Measurements from ENCODE around the gene IL26.
"Not testable (repeated sequence)": the region's sequence is repeated elsewhere in the genome, so short reads cannot be mapped to it uniquely, and the experiment has no call there.

The IL26 gene

GRCh38 chr12:68224613-68225285, 861 bp downstream of the IL26 start:
- no peak overlapping the region for H3K27ac ChIP-seq (ENCODE audit: low read length)
- H3K4me1 ChIP-seq (ENCODE audit: control insufficient read depth in 1 of 2, insufficient read depth in 2 of 2, low read length in 2 of 2) = peaks cover 0 to 15% of the 10 kb centered on the region in 2 donors

GRCh38 chr12:68223067-68223747, 2.4 kb downstream of the IL26 start:
- Histone ChIP-seq H3K27me3 (ENCODE audit: low read depth, low read length) (no peaks in the 10 kb centered on the region), H3K9me3 (ENCODE audit: control insufficient read depth in 1 of 2, low read length in 2 of 2) (no peaks in the 10 kb centered on the region), H3K36me3 (ENCODE audit: control insufficient read depth in 1 of 2, insufficient read depth in 2 of 2, low read length in 2 of 2) (no peaks in the 10 kb centered on the region), H3K27ac (ENCODE audit: low read length) (no peak overlapping the region), H3K4me1 (ENCODE audit: control insufficient read depth in 1 of 2, insufficient read depth in 2 of 2, low read length in 2 of 2) (peaks cover 0 to 15% of the 10 kb centered on the region in 2 donors), H3K4me3 (ENCODE audit: low read depth in 1 of 2, low read length in 2 of 2) (peak overlapping the region in 1 of 2 donors; percentile 47)

More at GRCh38 chr12:68224613-68225285, 861 bp downstream of the IL26 start:
- Histone ChIP-seq H3K36me3 (ENCODE audit: control insufficient read depth in 1 of 2, insufficient read depth in 2 of 2, low read length in 2 of 2) (no peaks in the 10 kb centered on the region), H3K27me3 (ENCODE audit: low read depth, low read length) (no peaks in the 10 kb centered on the region), H3K4me3 (ENCODE audit: low read depth in 1 of 2, low read length in 2 of 2) (no peak overlapping the region), H3K9me3 (ENCODE audit: control insufficient read depth in 1 of 2, low read length in 2 of 2) (no peaks in the 10 kb centered on the region)

GRCh38 chr12:68222326-68222725, 3.3 kb downstream of the IL26 start:
- H3K9me3 ChIP-seq (ENCODE audit: control insufficient read depth in 1 of 2, low read length in 2 of 2) = no peaks in the 10 kb centered on the region
- H3K4me3 ChIP-seq (ENCODE audit: low read depth in 1 of 2, low read length in 2 of 2) = peak overlapping the region in 1 of 2 donors; percentile 47
- no peaks in the 10 kb centered on the region for H3K27me3 ChIP-seq (ENCODE audit: low read depth, low read length)
- no peaks in the 10 kb centered on the region for H3K36me3 ChIP-seq (ENCODE audit: control insufficient read depth in 1 of 2, insufficient read depth in 2 of 2, low read length in 2 of 2)
- peaks cover 0 to 15% of the 10 kb centered on the region in 2 donors for H3K4me1 ChIP-seq (ENCODE audit: control insufficient read depth in 1 of 2, insufficient read depth in 2 of 2, low read length in 2 of 2)
- no peak overlapping the region for H3K27ac ChIP-seq (ENCODE audit: low read length)

- H3K27ac ChIP-seq (ENCODE audit: low read length) = no peak overlapping the region
- H3K27me3 ChIP-seq (ENCODE audit: low read depth, low read length) = no peaks in the 10 kb centered on the region
- peaks cover 0 to 15% of the 10 kb centered on the region in 2 donors for H3K4me1 ChIP-seq (ENCODE audit: control insufficient read depth in 1 of 2, insufficient read depth in 2 of 2, low read length in 2 of 2)
- H3K36me3 ChIP-seq (ENCODE audit: control insufficient read depth in 1 of 2, insufficient read depth in 2 of 2, low read length in 2 of 2) = no peaks in the 10 kb centered on the region
- no peaks in the 10 kb centered on the region for H3K9me3 ChIP-seq (ENCODE audit: control insufficient read depth in 1 of 2, low read length in 2 of 2)
- no peak overlapping the region for H3K4me3 ChIP-seq (ENCODE audit: low read depth in 1 of 2, low read length in 2 of 2)
These were observed 4.1 kb downstream of the IL26 start for GRCh38 chr12:68221497-68221896.

GRCh38 chr12:68210875-68211274, 14.7 kb downstream of the IL26 start:
- Histone ChIP-seq H3K36me3 (ENCODE audit: control insufficient read depth in 1 of 2, insufficient read depth in 2 of 2, low read length in 2 of 2) (no peaks in the 10 kb centered on the region), H3K27me3 (ENCODE audit: low read depth, low read length) (no peaks in the 10 kb centered on the region), H3K4me3 (ENCODE audit: low read depth in 1 of 2, low read length in 2 of 2) (no peak overlapping the region), H3K27ac (ENCODE audit: low read length) (no peak overlapping the region), H3K4me1 (ENCODE audit: control insufficient read depth in 1 of 2, insufficient read depth in 2 of 2, low read length in 2 of 2) (no peaks in the 10 kb centered on the region), H3K9me3 (ENCODE audit: control insufficient read depth in 1 of 2, low read length in 2 of 2) (no peaks in the 10 kb centered on the region)

- not testable (repeated sequence) for H3K36me3 ChIP-seq (ENCODE audit: control insufficient read depth in 1 of 2, insufficient read depth in 2 of 2, low read length in 2 of 2); H3K27me3 ChIP-seq (ENCODE audit: low read depth, low read length); H3K27ac ChIP-seq (ENCODE audit: low read length); H3K4me3 ChIP-seq (ENCODE audit: low read depth in 1 of 2, low read length in 2 of 2); H3K4me1 ChIP-seq (ENCODE audit: control insufficient read depth in 1 of 2, insufficient read depth in 2 of 2, low read length in 2 of 2); H3K9me3 ChIP-seq (ENCODE audit: control insufficient read depth in 1 of 2, low read length in 2 of 2)
These were observed 16.4 kb downstream of the IL26 start for GRCh38 chr12:68209048-68209728.

- Histone ChIP-seq H3K36me3 (ENCODE audit: control insufficient read depth in 1 of 2, insufficient read depth in 2 of 2, low read length in 2 of 2) (no peaks in the 10 kb centered on the region), H3K27ac (ENCODE audit: low read length) (no peak overlapping the region), H3K27me3 (ENCODE audit: low read depth, low read length) (no peaks in the 10 kb centered on the region), H3K4me3 (ENCODE audit: low read depth in 1 of 2, low read length in 2 of 2) (no peak overlapping the region), H3K9me3 (ENCODE audit: control insufficient read depth in 1 of 2, low read length in 2 of 2) (no peaks in the 10 kb centered on the region), H3K4me1 (ENCODE audit: control insufficient read depth in 1 of 2, insufficient read depth in 2 of 2, low read length in 2 of 2) (no peaks in the 10 kb centered on the region)
These were observed 18.3 kb downstream of the IL26 start for GRCh38 chr12:68207276-68207675.

- Histone ChIP-seq H3K27me3 (ENCODE audit: low read depth, low read length) (no peaks in the 10 kb centered on the region), H3K27ac (ENCODE audit: low read length) (no peak overlapping the region), H3K4me3 (ENCODE audit: low read depth in 1 of 2, low read length in 2 of 2) (no peak overlapping the region), H3K9me3 (ENCODE audit: control insufficient read depth in 1 of 2, low read length in 2 of 2) (no peaks in the 10 kb centered on the region), H3K4me1 (ENCODE audit: control insufficient read depth in 1 of 2, insufficient read depth in 2 of 2, low read length in 2 of 2) (no peaks in the 10 kb centered on the region), H3K36me3 (ENCODE audit: control insufficient read depth in 1 of 2, insufficient read depth in 2 of 2, low read length in 2 of 2) (no peaks in the 10 kb centered on the region)
These were observed 19.2 kb downstream of the IL26 start for GRCh38 chr12:68206446-68206845.

GRCh38 chr12:68203460-68203875, 22.1 kb downstream of the IL26 start:
- H3K27me3 ChIP-seq (ENCODE audit: low read depth, low read length) = no peaks in the 10 kb centered on the region
- H3K36me3 ChIP-seq (ENCODE audit: control insufficient read depth in 1 of 2, insufficient read depth in 2 of 2, low read length in 2 of 2) = no peaks in the 10 kb centered on the region
- no peak overlapping the region for H3K4me3 ChIP-seq (ENCODE audit: low read depth in 1 of 2, low read length in 2 of 2)
- H3K27ac ChIP-seq (ENCODE audit: low read length) = no peak overlapping the region
- H3K4me1 ChIP-seq (ENCODE audit: control insufficient read depth in 1 of 2, insufficient read depth in 2 of 2, low read length in 2 of 2) = no peaks in the 10 kb centered on the region
- H3K9me3 ChIP-seq (ENCODE audit: control insufficient read depth in 1 of 2, low read length in 2 of 2) = no peaks in the 10 kb centered on the region

GRCh38 chr12:68200854-68201253, 24.8 kb downstream of the IL26 start:
- Histone ChIP-seq H3K9me3 (ENCODE audit: control insufficient read depth in 1 of 2, low read length in 2 of 2) (no peaks in the 10 kb centered on the region), H3K27ac (ENCODE audit: low read length) (no peak overlapping the region), H3K4me3 (ENCODE audit: low read depth in 1 of 2, low read length in 2 of 2) (no peak overlapping the region), H3K36me3 (ENCODE audit: control insufficient read depth in 1 of 2, insufficient read depth in 2 of 2, low read length in 2 of 2) (no peaks in the 10 kb centered on the region), H3K4me1 (ENCODE audit: control insufficient read depth in 1 of 2, insufficient read depth in 2 of 2, low read length in 2 of 2) (no peaks in the 10 kb centered on the region), H3K27me3 (ENCODE audit: low read depth, low read length) (no peaks in the 10 kb centered on the region)

GRCh38 chr12:68199127-68199526, 26.5 kb downstream of the IL26 start:
- no peaks in the 10 kb centered on the region for H3K9me3 ChIP-seq (ENCODE audit: control insufficient read depth in 1 of 2, low read length in 2 of 2)
- no peak overlapping the region for H3K27ac ChIP-seq (ENCODE audit: low read length)
- H3K4me3 ChIP-seq (ENCODE audit: low read depth in 1 of 2, low read length in 2 of 2) = no peak overlapping the region
- no peaks in the 10 kb centered on the region for H3K4me1 ChIP-seq (ENCODE audit: control insufficient read depth in 1 of 2, insufficient read depth in 2 of 2, low read length in 2 of 2)
- H3K27me3 ChIP-seq (ENCODE audit: low read depth, low read length) = no peaks in the 10 kb centered on the region
- H3K36me3 ChIP-seq (ENCODE audit: control insufficient read depth in 1 of 2, insufficient read depth in 2 of 2, low read length in 2 of 2) = no peaks in the 10 kb centered on the region

Measured in muscle layer of duodenum (tissue), 2 donors.